HG03196 (cell line): Measurements from ENCODE around the gene HLA-DRA.
A peak's percentile ranks its signal among the peaks of the same experiment; 100 is the strongest.

Experiments
- ATAC-seq: cut with Tn5 transposase; IDR thresholded peaks from one replicate; pipeline ENCODE4 v1.9.1; 2021; ENCODE audit not compliant: unreplicated experiment

The HLA-DRA gene

DNA sequence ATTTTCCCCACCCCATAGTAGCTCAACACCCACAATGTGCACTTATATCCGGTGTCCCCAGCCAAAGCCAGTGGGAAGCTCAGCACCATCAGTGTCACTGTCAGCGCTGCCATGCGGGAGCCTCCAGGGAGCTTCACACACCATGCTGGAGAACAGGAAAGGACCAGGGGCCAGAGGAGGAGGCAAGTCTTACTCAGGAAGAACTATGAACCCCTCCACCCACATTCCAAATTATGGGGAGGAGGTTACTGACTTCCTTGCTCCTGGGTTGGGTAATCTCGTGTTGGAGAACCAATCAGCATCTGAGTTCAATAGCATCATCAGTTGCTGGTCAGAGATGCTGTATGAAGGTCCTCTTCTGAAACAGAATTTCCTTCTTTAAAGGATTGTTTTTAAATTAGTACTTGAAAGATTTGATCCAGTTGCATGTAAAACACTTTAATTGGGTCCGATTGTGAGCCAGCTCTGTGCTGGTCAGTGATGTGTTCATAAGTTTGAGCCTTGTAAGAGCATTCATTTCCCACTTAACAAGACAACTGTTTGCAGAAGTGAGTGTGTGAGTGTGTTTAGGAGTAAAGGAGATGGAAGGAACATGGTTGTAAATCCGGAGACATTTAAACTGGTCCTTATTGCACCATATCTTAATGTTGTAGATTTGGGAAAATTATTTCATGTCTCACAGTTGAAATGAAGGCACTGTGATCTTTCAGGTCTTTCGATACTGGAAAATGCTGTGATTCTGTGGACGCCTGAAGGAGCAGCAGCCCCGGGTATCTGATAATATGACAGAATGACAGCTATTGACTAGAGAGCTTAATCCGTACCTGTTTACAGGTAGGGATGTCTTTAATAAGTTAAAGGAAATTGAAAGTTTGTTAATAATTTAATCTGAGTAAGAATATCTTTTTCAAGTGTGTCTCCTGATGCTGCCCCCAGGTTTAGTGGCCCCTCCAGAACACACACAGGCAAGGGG lies 34.0 kb downstream of the HLA-DRA start:
- ATAC-seq = peak; percentile 85

- ATAC-seq = no peak
Observed at GRCh38 chr6:32475392-32476206, 35.9 kb downstream of the HLA-DRA start.

GRCh38 chr6:32483968-32484613 lies 44.4 kb downstream of the HLA-DRA start:
- ATAC-seq = no peak

GRCh38 chr6:32484614-32484998 lies 44.9 kb downstream of the HLA-DRA start:
- ATAC-seq = no peak

DNA sequence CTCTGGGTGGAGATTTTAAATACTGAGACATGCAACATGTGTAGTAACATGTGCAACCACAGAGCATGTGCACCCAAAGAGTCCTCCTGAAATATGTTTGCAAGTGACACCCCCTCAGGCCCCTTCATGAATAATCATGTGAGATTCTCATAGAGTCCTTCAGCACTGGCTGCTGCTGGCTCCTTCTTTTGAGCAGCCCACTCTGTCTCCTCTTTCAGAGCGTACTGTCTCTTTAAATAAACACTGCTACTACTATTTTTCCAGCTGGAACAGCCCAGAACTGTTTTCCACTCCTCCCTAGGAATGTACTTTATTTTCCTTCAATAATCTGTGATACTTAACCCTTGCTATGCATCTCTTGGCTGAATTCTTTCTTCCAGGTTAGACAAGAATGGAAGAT lies 48.4 kb downstream of the HLA-DRA start:
- no peak for ATAC-seq

GRCh38 chr6:32491700-32492099 lies 52.0 kb downstream of the HLA-DRA start:
- no peak for ATAC-seq

DNA sequence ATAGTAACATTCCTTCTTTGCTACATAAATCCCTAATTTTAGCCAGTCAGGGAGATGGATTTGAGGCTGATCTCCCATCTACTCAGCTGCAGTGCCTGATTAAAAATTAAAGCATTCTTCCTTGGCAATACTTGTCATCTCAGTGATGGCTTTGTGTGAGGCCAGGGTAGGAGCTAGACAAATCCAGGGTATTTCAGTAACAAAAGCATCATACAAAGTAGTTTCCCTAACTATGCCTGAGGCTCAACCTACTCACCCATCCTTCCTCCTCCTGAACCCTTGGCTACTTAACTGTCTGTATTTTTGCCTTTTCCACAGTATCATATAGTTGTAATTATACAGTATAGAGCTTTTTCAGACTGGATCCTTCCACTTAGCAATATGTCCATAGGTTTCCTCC lies 52.7 kb downstream of the HLA-DRA start:
- no peak for ATAC-seq
